ENCODE data around the gene HSPB1.

Gene HSPB1

DNA sequence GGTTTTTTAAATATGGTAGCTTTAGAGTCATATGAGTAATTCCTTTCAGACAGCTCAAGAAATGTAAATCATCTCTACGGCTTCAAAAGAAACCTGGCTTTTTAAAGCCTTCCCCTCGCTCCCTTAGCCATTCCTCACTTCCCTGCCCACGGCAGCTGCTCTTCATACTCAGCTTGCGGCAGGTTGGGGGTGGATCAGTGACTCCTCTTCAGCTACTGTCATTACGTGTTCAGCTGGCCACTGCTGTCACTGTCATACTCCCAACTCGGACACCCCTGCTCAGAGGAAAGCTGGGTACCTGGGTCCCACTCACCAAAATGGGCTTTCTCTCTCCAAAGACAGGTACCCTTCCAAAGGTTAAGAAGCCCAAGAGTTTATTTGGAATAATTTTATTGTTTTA is 49.7 kb downstream of the HSPB1 start:
- no peak overlapping the region for H3K4me3 ChIP-seq (ENCODE audit: control insufficient read depth, low read depth, low read length)
- no peak for DNase-seq (ENCODE audit: low read depth)
- TF ChIP-seq, protein P1, sequence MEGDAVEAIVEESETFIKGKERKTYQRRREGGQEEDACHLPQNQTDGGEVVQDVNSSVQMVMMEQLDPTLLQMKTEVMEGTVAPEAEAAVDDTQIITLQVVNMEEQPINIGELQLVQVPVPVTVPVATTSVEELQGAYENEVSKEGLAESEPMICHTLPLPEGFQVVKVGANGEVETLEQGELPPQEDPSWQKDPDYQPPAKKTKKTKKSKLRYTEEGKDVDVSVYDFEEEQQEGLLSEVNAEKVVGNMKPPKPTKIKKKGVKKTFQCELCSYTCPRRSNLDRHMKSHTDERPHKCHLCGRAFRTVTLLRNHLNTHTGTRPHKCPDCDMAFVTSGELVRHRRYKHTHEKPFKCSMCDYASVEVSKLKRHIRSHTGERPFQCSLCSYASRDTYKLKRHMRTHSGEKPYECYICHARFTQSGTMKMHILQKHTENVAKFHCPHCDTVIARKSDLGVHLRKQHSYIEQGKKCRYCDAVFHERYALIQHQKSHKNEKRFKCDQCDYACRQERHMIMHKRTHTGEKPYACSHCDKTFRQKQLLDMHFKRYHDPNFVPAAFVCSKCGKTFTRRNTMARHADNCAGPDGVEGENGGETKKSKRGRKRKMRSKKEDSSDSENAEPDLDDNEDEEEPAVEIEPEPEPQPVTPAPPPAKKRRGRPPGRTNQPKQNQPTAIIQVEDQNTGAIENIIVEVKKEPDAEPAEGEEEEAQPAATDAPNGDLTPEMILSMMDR (IDR thresholded peaks at IDR 0.05; ENCODE audit: control insufficient read depth, insufficient read depth, low read depth, low read length, missing control alignments) = no peak

DNA sequence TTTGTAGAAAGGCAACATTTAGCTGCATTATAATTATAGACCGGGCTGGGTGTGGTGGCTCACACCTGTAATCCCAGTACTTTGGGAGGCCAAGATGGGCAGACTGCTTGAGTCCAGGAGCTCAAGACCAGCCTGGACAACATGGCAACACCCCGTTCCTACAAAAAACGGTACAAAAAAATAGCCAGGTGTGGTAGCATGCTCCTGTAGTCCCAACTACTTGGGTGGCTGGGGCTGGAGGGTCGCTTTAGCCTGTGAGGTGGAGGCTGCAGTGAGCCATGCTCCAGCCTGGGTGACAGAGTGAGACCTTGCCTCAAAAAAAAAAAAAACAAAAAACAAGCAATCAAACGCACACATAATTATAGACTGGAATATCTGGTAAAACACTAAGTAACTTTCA is 51.3 kb downstream of the HSPB1 start:
- no peak for DNase-seq (ENCODE audit: low read depth)
- TF ChIP-seq, protein P1 (IDR thresholded peaks at IDR 0.05; ENCODE audit: control insufficient read depth, insufficient read depth, low read depth, low read length, missing control alignments) = no peak
- no peak overlapping the region for H3K4me3 ChIP-seq (ENCODE audit: control insufficient read depth, low read depth, low read length)

Data from AG09309 (cell line).